NCI-H2029 treated with DMSO at 0.1 percent for 48 hours (cell line): ENCODE measurements around the gene RRP15.
A peak's percentile ranks its signal among the peaks of the same experiment; 100 is the strongest.

ENCODE experiments used
- DNase-seq: peaks from one replicate; lab custom pipeline; 2025; lab: John Stamatoyannopoulos, UW

The RRP15 gene, protein sequence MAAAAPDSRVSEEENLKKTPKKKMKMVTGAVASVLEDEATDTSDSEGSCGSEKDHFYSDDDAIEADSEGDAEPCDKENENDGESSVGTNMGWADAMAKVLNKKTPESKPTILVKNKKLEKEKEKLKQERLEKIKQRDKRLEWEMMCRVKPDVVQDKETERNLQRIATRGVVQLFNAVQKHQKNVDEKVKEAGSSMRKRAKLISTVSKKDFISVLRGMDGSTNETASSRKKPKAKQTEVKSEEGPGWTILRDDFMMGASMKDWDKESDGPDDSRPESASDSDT

DNA sequence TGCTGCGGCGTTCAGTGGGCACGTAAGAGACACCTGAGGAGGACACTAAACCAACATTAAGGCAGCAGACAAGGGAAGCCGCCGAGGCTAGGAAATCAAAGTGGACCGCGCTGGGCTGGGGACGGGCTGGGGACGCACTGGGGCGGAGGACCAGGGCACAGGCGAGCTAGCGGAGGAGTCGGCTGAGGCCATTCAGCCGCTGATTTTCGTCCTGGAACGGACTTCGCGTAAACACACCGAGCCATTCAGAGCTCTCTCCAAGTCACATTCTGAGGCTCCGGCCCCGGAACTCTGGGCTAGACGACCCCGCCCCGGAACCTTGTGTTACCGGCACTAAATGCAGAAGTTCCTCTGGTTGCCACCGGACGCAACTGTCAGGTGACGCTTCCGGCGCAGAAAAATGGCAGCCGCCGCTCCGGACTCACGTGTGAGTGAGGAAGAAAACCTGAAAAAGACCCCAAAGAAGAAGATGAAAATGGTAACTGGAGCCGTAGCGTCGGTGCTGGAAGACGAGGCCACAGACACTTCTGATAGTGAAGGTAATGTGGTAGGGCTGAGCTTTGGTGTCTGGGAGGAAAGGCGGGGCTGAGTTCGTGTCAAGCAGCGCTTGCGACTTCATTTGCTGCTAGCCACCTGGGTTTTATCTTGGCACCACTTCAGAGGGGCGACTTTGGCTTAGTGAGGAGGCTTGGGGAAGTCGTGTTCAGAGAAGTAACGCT lies at the start of gene RRP15:
Gene RRP15, plus strand, starts transcription at position 377 of the 719 bp plus-strand sequence. Its CDS starts 24 bp downstream, at position 401.
- peak; percentile 46 for DNase-seq

DNA sequence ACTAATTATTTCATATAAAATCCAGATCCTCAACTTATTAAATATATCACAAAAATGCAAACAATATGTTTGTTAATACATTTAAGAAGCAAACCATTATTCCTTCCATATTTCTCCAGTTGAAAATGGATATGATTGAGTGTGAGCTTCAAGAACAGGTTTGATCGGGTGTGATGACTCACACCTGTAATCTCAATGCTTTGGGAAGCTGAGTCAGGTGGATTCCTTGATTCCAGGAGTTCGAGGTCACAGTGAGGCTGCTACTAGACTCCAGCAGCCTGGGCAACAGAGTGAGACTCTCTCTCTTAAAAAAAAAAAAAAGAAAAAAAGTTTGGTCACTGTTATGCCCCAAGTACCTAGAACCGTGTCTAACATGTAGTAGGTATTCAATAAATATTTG lies 42.9 kb upstream of the RRP15 start:
- no peak for DNase-seq

DNA sequence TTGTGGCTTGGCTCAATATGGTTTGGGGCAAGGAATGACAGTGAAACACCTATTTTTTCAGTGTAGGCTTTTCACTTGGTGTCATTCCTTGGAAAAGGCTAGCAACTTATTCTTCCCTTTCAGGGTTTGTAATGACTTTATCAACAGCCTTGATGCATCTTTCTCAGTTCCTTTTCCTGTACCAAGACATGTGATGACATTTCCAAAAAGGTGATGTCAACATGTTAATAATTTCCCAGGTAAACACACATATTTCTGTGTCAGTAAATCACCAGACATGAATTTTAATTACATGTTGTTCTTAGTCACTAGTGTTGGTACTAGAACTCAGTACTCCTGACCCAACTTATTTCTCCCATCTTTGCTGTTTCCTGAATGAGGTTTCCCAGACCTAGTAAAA lies 37.8 kb upstream of the RRP15 start:
- DNase-seq: no peak

DNA sequence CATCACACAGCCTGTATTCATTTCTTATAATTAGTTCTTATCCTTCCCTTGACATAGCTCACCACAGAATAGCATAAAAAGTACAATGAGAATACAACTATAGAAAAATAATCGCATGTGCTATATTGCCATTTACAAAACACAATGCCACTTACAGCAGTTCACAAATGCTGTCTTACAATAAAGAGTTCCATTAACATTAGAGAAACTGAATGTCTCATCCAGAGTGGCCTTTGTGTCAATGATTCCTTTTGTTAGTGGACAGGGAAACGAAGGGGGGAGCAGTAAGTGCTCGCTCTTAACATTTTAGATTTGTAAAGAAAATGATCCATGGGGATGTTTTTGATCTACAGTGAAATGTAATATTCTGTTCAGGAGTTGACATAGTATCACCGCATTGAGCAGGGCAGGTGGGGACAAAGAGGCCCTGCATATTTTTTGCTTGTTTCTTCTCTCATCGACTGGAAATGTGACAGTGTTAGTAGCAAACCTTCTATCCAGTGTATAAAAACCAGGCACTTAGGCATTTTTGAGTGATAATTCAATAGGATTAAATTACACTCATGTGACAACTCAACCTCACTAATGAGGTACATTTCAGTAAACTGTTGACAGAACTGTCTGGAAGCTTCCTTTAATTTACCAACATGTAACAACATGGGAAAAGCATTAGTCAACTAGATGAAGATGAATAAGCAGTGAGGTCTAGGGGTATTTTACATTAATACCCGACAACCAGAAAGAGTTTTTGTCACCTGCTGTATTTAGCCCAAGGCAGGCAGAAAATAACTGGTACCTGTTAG lies 35.6 kb upstream of the RRP15 start:
- DNase-seq: peak; percentile 34

DNA sequence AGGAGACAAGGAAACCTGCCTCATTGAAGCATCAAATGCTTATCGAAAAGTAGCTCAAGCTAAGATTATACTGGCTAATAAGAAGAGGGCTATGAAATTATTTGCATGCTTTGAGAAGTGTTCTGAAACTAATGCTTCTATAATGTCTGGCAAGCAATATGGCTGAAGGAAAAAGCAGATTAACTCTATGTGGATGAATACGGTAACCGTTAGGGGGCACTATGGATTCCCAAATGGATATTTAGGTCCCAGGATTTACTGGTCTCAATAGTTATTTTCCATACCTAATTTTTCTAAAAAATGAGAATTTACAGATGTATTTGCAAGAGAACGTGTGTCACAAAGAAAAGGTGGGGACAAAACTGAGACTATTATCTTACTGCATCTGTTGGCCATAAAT lies 34.6 kb upstream of the RRP15 start:
- no peak for DNase-seq

DNA sequence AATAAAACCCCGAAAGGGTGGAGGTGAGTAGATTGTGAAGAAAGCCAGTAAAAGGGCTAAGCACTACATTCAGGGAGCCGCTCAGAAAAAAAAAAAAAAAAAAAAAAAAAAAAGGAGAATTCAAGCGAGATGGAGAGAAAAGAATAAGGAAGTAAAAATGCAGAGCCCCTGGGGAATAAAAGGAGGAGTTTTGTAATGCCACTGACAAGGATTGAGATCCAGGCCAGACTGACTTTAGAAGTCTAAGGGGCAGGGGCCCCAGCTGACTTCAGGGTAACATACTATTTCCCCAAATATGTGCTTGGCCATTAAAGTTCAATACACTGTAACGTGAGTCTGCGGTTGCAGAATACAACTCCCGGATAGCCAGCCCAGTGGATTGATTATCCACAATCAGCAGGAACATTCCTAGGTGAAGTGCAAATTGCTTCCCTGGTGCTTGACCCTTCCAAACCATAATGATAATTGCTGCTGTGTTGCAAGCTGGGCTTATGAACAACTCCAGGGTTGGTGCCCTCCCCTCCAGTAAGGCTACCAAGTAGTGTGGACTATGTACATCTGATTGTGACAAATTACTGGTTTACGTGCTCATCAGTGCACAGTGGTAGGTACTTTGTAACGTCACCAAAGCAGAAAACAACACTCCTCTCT lies 30.7 kb upstream of the RRP15 start:
- DNase-seq: no peak

DNA sequence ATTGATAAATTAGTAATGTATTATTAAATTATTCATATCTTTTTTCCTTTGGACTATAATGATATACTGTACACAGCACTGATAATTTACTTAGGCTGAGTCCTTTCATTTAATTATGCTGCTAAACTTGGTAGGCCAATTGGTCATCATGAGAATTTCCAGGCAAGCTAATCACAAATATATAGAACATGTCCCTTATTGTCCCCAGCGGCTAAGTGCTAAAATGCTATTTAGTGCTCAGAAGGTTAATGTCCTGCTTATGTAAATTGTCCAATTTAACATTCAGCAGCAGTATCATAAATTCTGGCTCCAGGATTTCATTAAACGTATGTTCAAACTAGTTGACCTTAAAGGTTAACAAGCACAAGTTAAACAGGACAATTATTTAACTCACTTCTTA lies 30.0 kb upstream of the RRP15 start:
- DNase-seq: no peak

DNA sequence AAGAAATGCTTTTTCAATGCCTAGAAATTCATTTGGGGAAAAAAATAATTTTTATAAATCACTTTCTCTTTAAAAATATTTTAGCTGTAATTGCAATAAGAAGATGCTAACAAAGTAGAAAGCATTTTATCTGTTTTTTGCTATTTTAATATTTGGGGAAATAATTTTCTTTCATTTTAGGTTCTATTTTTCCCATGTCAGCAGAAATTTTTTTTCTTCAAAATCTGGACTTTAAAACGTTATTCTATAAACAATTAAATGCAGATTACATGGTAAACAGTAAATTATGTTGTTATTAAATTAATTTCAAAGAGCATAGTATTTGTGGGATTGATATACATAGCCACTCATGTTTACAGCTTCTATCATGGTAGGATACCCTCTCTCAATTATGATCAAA lies 27.7 kb upstream of the RRP15 start:
- DNase-seq: no peak

DNA sequence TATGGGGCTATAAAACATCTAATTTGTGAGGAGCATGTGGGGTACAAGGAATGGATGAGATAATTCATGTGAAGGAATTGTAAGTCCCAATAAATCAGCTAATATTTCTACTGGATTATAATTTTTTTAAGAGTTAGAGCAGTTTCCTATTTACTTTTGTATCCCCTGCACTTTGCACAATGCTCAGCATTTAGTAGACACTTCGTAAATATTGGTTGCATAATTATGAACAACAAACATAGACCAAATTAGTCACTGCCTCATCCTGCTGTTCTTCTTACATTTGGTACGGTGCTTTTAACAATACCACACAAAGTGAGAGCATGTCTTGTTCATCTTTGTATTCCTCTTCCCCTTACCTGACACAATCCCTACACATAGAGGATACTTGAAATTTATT lies 27.1 kb upstream of the RRP15 start:
- DNase-seq: no peak

DNA sequence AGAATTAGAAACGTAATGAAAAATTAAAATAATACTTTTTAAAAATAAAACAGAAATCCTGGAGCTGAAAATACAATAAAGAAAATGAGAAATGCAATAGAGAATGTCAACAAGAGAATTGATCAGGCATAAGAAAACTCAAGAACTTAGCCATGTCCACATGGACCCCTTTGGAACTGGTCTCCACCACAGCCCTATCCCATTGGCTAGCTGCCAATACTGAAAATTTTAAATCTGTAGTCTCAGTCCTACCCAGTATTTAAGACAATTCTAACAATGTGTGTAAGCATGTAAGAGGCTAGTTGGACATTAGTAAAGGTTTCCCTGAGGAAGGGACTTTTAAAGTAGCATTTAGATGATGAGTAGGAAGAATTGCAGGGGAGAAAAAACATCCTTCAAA lies 25.8 kb upstream of the RRP15 start:
- no peak for DNase-seq

DNA sequence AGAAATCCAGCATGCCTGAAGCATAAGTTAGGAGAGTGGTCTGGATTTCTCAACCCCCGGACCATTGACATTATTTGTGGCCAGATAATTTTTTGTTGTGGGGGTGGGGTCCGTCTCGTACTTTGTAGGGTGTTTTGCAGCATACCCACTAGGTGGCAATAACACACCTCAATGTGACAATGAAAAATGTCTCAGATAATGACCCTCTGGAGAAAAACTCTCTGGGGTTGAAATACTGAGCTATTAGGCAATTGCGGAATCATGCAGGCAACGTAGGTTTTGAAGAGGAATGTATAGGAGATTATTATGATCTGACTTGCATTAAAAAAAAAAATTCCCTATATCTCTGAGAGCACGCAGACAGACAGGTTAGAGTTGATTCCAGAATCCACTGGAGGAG lies 25.3 kb upstream of the RRP15 start:
- DNase-seq: no peak

DNA sequence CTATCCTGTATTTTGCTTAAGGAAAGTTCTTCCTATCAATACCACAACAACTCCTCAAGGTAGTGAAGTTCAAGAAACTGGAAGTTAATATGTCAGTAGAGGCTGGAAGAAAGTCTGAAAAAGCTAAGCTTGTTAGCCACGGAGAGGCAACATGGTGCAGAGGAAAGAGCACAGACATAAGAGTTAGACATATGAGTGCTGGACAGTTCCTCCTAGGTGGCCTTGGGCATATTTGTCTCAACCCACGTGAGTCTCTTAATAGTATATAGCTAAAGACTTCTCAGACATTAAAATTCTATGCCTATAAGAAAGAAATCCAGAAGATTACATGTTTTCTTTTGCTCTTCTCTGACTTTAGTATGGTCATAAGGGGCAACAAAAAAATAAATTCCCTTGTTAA lies 22.8 kb upstream of the RRP15 start:
- DNase-seq: no peak

DNA sequence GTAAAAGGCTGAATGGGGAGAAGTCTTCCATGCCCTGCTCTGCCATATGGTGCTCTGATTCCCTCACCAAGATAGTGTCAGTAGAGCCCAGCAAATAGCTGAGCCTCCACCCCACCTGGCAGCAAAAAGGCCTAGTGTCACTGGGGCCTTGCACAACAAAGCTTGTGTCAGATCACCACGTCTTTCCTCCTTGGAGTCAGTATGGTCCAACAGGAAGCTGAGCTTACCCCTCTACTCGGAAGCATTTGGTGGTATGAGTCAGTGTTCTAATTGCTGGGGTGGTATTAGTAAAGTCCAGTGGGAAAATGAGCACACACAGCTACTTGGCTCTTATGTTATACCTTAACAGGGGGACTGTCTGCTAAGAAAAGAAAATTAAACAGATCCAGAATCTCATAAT lies 18.7 kb upstream of the RRP15 start:
- DNase-seq: no peak

DNA sequence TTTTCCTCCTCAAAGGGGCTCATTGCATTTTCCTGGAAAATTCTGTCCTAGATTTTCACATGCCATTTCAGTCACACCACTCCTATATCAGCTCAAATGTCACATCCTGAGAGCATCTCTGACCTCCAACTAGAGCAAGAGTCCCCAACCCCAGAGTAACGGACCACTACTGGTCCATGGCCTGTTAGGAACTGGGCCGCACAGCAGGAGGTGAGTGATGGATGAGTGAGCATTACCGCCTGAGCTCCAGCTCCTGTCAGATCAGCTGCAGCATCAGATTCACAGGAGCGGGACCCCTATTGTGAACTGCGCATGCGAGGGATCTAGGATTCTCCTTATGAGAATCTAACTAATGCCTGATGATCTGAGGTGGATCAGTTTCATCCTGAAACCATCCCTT lies 12.7 kb upstream of the RRP15 start:
- DNase-seq: no peak

DNA sequence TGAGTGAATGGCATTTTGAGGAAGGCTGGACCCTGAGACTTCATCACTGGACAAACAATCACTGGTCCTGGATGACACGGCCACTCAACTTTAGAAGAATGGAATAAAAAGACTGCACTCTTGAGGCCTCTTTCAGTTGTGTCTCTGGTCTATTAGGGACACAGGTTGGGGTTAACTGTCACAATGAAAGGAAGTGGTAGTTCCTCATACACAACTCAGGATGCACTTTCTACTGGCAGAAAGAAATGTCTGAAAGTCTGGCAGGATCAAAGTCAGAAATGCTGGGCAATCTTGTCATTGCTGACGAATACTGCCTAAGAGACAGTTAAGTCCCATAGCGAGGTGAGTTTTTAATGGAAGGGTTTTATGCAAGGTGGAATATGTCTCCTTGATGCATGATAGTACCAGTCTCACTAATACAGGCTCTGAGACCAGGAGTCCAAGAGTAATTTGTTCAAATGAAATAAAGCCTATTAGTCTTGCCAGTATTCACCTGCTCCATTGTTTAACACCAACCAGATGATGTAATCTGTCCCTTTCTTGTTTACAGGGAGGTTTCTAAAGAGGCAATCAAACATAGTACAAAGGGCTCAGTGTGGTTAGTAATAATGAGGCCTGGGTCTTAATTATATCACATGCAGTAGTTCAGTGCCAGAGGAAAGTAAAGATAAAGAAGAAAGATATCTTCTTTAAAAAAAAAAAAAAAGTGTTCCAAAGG lies 11.2 kb upstream of the RRP15 start:
- DNase-seq: peak; percentile 63

DNA sequence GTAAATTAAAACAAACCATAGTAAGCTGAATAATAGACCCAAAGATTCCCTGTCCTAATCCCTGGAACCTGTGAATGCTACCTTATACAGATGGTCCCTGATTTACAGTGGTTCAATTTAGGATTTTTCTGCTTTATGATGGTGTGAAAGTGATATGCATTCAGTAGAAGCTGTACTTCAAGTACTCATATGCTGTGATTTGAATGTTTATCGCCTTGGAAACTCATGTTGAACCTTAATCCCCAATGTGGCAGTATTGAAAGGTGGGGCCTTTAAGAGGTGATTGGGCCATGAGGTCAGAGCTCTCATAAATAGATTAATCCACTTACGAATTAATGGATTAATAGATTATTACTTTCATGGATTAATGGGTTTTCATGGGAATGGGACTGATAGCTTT lies 10.6 kb upstream of the RRP15 start:
- no peak for DNase-seq

DNA sequence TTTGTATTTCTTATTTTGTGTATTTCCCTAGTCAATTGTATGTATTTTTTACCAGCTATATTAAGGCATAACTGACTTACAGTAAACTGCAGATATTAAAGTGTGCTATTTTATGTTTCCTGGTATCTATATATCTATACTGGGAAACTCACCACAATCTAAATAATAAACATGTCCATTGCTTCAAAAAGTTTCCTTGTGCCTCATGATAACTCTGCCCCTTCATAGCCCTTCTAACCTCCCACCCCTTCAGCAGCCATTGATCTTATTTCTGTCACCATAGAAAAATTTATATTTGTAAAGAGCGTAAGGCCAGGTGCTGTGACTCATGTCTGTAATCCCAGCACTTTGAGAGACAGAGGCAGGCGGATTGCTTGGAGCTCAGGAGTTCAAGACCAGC lies 9.3 kb upstream of the RRP15 start:
- no peak for DNase-seq

DNA sequence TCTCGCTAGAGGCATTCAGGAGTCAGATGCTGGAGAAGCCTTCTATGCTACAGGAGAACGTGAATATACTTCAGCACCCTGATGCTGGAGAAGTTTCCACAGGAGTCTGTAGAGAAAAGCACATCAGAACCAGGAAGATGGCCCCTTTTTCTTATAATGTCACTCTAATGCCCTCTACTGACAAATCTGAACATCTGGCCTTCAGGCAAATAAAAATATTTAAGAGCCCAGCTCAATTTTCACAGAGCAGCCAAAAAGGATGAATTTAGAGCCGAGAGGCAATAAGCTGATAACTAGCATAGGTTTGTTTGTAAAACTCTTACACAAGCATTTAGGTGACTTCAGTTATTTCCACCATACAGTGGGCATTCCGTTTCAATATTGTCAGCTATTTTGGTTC lies 3.8 kb upstream of the RRP15 start:
- no peak for DNase-seq

DNA sequence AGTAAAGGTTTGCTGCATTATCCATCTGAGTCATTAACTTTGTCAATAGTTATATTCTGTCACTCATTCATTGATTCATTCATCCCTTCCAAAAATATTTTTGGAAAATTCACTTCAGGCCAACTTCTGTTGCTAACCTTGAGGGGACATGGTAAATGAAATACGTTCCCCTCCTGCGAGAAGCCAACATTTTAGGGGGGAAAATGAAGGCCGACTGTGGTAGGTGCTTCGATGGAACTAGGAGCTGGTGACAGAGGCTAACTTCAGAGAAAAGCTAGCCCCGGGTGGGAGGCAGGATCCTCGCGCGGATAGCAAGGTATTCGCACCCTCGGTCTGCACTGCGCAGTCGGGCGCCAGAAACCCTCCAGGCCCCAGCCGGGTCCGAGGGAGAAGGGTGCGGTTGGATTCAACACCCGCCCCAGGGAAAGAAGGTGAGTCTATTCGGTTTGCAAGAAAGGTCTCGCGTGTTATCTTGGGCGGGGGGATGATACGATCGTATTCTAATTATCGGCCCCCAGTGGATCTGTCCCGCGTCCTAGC lies 646 bp upstream of the RRP15 start:
- DNase-seq: no peak

DNA sequence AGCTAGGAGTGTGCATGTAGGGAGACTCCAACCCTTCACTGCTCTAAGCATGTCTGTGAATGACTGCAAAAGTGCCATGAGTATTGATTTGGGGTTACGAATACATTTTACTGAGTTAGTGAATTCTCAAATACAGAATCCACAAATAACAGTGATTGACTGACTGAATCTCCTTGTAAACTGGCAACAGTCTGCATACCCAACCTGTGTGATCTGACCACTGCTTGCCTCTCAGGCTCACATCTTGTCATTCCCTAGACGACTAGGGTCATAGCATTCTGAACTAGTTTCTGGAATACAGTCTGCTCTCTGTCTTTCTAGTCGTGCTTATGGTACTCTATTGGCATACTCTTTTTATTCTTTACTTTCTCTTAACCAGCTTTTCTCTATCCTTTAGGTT lies 7.4 kb downstream of the RRP15 start:
- no peak for DNase-seq

DNA sequence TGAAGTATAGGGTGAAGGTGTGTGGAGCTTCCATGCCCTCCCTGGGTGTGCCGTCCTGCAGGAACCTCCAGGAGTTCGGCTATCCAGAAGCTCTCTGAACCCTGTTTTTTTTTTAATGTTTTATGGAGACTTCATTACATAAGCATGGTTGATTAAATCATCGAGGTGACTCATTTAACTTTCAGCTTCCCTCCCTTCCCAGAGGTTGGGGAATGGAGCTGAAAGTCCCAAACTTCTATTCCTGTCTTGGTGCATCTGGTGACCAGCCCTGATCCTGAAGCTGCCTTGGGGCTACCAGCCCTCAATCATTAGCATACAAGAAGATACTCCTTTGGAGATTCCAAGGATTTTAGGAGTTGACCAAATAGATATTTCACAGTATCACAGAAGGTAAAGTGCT lies 9.5 kb downstream of the RRP15 start:
- no peak for DNase-seq

DNA sequence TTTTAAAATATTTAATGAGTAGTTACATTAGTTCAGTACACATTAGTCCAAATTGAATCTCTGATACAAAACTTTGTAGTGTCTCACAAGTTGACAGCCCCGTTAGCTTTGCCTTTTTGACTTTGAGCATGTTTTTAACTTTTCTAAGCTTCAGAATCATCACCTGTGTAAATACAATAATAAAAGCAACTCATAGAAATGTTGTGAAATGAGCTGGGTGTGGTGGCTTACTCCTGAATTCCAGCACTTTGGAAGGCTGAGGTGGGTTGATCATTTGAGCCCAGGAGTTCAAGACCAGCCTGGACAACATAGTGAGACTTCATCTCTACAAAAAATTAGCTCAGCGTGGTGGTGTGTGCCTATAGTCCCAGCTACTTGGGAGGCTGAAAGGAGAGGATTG lies 11.1 kb downstream of the RRP15 start:
- DNase-seq: no peak
